Dedifferentiated amniotic fluid mesenchymal stem cell (primary cell): ENCODE results near the gene ALG1.

ENCODE experiments used
- DNase-seq: peaks from one replicate; pipeline ENCODE4 v3.0.0-alpha.2; 2016; ENCODE audit errors: extremely low spot score

Gene ALG1

DNA sequence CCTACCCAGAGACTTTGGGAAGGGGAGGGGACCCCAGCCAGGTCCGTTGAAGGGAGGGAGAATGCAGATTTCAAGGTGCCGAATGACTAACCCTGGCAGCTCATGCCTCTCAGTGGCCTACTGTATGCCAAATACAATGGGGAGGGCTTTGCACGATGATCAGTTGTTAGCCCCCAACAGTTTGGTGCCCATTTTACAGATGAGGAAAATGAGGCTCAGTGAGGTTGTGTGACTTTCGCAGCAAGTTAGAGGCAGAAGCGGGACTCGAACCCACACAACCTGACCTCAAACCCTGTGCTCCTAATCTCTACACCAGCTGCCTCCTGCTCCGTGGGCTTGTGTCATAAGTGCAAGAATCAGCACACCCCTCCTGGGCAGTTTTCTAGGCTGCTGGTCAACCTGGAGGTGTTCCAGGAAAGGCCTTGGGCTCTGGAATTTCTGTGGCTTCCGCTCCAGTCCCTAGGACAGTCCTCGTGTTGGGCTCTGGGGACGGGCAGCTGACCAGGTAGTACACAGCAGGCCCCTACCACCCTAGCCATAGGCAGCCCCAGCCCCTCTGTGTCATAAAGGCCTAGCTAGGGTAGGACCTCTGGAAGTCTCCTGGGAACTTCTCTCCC, 26.0 kb upstream of the ALG1 start:
- DNase-seq = no peak

DNA sequence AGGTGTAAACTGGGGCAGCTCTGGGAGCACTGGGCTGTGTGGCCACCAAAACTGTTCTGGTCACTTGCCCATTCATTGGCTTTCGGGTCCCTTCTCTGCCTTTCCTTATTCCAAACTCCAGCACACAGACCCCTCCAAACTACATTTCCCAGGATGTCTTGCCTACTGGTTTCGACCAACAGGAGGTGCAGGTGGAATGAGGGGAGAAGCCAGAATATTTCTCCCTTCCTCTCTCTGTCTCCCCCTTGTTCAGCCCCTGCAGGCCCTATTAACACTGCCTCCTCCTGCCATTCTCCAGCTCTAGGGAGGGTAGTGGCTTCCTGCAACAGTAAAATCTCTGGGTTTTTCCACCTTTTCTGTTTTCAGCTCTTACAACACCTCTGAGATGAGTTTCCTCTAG, 24.7 kb upstream of the ALG1 start:
- DNase-seq = no peak

DNA sequence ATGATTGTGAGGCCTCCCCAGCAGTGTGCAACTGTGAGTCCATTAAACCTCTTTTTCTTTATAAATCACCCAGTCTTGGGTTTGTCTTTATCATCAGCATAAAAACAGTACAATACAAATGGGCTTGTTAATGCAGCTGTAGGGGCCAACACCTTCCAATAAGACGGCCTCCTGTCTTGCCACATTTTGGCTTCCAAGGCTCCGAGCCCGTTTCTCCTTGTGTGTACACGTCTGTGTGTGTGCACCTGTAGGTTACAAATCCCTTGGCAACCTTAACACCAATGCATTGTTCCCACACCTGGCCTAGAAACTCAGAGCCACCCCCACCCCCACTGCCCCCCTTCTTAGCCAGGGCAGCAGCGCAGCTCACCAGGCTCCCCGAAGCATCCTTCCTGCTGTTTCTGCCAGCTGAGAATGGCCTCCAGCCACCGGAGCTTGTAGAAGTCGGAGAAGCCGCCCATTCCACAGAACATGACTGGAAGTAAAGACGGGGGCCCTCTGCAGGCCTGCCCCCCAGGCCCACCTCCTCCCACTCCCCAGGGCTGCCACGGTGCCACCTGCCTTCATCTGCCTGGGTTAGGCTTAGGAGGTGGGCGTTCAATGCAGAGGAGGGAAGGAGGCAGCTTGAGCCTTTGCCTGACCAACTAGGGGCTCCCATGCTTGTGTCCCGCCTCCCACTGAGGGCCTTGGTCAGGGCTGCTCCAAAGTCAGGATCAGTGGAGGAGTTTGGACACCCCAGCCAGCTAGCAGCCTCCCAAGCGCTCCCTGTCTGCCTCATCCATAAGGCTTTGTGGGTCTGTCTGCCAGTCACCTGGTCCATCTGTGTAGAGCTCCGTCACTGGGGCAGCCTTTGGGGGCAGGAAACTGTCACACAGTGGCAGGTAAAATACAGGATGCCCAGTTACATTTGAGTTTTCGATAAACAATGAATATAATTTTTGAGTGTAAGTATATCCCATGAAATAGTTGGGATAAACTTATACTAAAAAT, 16.5 kb upstream of the ALG1 start:
- no peak for DNase-seq

DNA sequence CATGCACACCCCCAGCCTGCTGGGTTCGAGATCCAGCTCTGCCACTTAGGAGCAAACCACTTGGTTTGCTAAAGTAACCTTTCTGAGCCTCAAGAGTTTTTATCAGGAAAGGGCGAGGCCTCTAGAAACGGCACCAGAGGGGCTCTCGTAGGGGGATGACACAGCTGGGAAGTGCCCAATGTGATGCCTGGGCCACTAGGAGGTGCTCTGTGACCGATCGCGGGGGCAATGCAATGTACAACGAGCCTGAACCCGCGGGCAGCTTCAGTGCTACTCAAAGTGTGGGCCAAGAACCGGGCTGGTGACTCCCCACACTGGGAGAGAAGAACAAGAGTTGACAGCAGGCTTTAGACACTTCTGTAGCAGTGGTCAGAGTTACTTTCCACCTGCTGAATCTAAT, 15.3 kb upstream of the ALG1 start:
- DNase-seq = no peak

DNA sequence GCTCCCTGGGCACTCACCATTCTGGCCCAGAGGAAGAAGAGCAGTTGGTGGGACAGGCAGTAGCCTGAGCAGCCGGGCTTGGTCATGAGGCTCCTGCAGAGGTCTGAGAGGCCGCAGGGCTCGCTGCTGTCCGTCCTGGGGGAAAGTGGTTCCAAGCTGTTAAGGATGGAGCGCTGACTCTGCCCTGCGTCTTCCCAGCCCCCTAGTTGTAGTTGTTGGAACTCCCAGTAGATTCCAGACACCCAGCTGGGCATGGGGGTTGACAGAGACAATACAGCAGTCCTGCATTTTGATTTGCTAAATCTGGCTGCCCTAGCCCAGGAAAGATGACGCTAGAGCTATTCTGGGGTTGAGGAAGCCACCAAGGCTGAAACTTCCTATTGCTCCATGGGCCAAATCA, 13.2 kb upstream of the ALG1 start:
- no peak for DNase-seq

DNA sequence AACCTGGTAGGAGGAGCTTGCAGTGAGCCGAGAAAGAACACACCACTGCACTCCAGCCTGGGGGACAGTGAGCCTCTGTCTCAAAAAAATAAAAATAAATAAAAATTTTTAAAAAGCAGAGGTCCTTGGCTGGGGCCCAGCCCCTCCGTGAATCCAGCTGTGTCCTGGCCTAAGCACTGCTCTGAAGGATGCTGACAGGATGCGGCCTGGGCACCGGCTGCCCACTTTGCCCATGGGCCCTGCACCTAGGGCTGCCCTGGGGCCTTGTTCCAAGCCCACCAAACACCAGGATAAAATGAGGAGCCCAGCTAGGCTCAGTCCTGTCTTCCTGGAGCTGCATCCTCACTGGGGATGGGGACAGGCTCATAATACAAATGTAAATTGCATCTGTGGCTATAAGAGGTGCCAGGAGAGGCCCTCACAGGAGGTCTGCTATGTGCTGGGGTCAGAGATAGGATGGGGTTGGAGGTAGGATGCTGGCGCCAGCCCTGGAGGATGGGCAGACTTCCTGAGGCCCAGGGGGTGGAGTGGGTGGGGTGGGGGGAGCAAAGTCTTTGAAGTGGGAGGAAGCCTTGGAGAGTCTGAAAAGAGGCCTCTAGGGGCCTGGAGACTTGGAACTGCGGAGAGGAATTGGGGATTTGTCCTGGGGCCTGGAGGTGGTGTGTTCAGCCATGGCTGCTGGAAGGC, 12.1 kb upstream of the ALG1 start:
- no peak for DNase-seq

DNA sequence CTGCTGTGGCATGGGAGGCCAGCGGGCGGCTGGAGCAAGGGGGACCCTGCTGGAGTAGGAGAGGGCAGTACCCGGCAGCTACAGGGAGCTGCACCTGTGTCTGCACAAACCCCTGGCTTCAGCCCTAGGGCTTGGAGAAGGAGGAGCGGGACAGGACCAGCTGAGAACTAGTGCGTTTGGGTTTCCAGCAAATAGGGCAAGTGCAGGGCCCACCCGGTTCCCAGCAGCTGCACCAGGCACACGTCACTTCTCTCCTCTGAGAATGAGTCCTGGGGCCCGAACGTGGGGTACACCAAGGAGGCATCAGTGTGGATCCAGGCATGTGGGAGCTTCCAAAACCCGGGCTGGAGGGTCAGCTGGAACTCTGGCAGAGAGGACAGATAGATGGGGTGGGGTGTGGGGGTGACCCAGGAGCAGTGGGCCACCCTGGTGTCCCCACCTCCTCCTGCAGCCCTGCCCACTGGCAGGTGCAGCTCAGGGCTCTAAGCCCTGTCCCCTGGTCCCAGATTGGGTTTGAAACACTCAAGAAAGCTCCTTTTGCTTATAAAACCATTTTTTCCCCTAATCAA, 11.5 kb upstream of the ALG1 start:
- DNase-seq = no peak

DNA sequence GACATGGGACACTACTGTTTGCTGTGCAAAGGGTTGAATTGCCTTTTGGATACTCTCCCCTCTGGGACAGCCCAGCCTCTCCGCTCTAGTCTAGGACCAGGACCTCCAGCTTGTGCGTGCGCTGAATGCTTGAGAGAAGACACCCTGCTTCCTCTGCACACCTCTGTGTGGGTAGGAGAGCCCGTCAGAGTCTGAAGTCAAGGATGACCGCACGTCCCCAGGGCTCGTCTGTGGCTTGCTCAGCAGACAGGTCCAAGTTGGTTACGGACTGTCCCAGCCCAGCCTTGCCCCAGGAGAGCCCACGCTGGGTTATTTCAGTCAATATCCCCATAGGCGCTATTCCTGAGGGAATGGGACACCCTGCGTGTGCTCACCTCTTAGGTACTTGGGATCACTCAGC, 9.6 kb upstream of the ALG1 start:
- DNase-seq = no peak

DNA sequence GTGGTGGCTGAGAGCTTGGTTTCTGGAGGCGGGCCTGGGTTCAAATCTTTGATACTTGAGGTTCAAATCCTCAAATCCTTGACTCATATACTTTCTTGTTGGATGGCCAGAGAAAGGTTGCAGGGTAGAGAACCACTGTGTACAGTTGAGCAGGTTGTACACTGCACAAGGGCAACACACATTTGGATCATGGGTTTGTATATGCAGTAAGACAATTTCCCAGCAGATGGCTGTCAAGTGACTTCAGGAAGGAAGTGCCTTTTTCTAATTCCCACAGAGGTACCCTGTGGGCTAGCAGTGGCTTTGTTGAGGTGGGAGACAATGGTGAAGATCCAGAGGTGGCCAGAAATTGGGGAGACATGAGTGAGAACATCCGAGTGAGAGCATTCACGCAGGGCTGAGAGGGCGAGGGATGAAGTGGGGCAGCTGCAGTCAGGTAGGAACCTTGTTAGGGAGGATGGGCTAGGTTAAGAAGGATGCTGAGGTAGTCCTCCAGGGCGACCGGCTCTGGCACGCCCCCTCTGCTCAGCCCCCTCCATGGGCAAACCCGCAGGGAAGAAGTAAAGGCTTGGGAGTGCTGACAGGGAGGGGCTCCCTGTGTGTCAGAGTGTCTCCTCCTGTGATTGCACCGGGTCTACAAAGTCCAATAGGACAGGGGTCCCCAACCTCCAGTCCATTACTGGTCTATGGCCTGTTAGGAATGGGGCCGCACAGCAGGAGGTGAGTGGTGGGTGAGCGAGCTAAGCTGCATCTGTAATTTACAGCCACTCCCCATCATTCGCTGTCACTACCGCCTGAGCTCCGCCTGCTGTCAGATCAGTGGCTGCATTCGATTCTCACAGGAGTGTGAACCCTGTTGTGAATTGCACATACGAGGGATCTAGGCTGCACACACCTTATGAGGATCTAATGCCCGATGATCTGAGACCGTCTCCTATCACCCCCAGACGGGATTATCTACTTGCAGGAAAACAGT, 8.6 kb upstream of the ALG1 start:
- no peak for DNase-seq

DNA sequence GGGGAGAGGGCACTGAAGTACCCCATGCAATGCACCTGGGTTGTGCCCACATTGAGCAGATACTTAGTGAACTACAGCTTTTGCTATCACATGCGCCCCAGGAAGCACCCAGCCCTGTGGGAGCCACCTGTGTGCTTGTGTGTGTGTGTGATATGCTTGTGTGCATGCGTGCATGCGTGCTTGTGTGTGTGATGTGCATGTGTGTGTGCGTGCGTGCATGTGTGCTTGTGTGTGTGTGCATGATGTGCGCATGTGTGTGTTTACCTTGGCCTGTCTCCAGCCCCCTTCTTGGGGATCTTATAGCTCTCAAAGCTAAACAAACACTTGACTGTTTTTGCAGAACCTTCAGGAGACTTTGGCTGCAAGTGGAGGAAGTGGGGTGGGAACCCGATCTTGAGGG, 6.7 kb upstream of the ALG1 start:
- no peak for DNase-seq

DNA sequence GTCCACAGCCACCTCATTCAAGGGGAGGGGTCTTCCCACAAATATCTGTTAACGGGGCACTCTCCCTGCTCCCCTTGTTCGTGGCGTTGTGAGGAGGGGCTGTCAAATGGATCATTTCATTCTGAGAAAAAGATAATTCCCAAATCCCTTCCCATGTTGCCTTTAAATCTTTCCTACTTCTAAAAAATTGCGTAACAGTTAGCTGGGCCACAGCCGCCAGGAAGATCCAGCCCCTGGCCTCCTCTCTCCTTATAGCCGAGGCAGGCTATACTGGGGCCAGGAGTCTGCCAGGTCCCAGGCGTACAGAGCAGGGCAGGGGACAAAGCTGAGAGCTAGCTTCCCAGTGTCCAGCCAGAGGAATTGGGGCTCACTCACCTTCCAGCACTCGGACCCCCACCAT, 6.3 kb upstream of the ALG1 start:
- DNase-seq = no peak

DNA sequence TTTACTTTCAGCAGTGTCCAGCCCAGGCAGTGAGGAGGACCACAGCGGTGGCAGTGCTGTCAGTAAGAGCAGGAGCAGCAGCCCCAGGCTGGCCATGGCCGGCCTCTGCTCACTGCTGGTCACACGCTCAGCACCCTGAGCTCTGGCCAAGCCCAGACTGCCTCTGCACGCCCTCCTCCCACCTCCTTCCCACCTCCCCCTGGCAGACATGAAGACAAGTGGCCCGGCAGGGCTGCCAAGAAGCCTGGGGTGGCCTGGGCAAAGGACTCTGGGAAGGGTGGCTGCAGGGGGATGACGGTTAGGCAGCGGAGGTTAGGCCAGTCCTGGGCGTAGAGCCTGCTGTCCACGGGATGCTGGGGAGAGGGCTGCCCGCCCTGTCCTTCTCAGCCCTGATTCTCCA, 5.8 kb upstream of the ALG1 start, which contains the start of gene C16orf89:
Gene C16orf89 (minus strand): TSS at position 144 of the 400 bp plus-strand sequence. CDS start 48 bp downstream, at position 96.
- DNase-seq = no peak

DNA sequence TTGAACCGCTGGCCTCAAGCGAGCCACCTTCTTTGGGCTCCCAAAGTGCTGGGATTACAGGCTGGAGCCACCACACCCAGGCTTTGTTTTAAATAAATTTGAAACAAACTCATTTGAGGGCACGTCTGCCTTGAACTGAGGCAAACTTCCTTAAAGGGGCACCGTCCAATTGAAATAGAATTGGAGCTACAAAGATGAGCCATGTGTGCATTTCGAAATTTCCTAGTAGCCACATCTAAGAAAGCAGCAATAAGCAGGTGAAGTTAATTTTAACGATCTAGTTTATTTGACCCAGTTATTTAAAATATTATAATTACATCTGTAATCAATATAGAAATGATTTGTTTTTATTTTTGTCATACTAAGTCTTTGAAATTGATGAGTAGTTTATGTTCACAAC, 5.1 kb upstream of the ALG1 start:
- no peak for DNase-seq

DNA sequence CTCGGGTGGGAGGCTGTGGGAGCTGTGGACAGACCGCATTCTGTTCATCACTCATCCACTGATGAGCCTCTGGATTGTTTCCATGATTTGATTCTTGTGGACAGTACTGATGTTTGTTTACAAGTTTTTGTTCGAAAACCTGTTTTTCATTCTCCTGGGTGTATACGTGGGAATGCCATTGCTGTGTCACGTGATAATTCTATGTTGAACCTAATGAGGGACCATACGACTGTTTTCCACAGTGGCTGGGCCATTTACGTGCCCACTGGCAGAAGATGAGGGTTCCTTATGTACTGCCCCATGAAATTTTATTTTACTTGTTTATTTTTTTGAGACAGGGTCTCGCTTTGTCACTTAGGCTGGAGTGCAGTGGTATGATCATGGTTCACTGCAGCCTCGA, 2.6 kb upstream of the ALG1 start:
- no peak for DNase-seq

DNA sequence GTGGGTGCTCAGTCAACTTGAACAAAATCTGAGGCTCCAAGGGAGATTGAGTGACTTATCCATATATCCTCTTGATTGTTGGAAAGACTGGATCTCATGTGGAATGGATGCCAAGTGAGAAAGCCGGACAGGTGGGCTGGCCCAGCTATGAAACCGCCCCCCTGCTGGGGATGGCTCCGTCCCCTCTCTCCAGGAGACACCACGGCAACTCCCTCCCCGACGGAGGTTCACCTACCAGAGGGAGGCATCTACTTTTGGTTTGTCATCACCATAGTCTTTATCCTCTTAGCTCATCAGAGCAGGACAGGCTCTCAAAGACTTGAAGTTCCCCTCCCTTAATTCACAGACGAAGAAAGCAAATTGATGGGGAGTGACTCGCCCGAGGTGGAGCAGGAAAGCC, 1.8 kb upstream of the ALG1 start:
- DNase-seq = no peak

DNA sequence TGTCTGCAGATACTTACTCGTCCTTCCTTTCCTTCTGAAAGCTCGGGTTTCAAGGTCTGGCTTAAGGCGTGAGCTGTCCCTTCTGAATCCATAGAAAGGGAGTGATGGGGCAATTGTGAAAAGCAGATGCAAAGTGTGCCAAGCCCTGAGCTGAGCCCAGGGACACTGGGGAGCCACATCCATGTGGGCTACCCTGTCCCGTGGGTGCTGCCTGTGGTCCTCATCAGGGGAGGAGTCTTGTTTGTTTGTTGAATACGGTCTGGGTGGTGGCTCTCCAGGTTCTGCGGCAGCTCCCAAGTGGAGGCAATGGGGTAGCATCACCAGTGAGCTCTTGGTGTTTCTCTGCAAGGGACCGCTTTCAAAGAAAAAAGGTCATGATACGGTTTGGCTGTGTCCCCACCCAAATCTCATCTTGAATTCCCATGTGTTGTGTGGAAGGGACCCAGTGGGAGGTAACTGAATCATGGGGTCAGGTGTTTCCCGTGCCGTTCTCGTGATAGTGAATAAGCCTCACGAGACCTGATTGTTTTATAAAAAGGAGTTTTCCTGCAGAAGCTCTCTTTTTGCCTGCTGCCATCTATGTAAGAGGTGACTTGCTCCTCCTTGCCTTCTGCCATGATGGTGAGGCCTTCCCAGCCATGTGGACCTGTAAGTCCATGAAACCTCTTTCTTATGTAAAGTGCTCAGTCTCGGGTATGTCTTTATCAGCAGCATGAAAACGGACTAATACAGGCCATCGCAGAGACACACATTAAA, 1.0 kb upstream of the ALG1 start:
- DNase-seq = no peak

DNA sequence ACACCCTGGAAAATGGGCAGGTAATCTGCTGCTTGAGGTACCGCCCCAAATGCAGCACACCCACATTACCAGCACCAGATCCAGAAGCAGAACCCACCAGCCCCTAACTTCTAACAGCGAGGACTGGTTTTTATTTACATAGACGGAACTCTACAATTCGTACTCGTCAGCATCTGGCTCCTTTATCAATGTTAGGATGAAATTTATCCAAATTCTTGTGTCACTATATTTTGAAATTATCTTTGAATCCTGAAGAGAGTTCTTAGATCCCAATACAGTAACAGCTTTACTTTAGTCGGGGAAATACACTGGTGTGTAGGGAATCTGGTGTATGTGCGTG, 332 bp upstream of the ALG1 start:
- DNase-seq = no peak

DNA sequence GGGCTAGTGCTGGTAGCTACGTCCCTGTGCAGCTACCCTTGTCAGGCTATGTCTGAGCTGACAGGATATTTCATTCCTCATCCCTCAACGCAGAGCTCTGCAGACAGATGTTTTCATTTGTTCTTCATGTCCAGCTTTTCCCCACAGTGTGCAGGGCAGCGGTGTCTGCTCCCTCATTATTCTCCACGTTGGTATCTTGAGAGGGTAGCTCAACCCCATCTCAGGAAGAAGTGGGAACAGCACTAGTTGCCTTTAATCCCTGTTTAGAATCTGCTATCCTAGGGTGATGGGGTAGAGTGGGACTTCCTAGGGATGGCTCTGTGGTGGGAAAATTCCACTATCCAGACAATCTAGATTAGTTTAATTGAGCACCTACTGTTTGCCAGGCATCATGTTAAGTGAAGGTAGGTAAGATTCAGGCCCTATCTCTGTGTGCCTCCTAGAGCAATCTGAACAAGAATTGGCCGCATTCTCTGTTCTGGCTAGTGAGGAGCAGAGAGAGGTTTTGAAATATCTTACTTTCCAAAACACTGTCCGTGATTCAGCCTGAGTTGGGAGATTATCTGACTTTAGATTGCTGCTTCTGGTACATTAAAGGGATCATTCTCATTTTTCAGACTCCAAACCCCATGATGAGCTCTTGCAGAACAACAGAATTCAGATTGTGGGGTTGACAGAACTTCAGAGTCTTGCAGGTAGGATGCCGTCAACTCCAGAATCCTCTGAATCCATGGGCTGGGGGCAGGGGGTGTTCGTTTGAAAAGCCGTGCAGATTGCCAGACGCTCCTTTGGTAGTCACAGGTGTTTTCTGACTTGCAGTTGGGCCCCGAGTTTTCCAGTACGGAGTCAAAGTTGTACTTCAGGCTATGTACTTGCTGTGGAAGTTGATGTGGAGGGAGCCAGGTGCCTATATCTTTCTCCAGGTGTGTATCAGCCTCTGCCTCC, 963 bp downstream of the ALG1 start:
- no peak for DNase-seq

DNA sequence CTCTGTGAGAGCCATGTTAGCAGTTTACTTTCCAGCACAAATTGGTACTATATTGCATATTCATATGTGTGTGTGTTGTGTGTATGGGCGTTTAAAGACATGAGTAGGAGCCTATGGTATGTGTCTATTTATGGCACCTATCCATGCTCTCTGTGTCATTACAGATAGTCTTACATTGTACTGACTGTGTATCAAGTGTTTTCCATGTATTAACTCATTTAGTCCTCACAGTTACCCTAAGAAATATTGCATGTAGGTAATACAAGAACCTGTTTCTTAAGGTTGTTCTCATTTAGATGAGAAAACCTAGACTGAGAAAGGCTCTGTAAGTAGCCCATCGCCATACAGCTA, 1.6 kb downstream of the ALG1 start:
- DNase-seq = no peak
